Choroid plexus epithelial cell (primary cell): ENCODE results near the gene ZBTB21.
A peak's percentile ranks its signal among the peaks of the same experiment; 100 is the strongest.
"Not testable (repeated sequence)": the region's sequence is repeated elsewhere in the genome, so short reads cannot be mapped to it uniquely, and the experiment has no call there.

Experiments
- DNase-seq: peaks from one replicate; pipeline ENCODE4 v3.0.0-alpha.2; 2010; ENCODE audit warnings: low read depth
- H3K4me3 ChIP-seq: 2 replicates; pipeline ENCODE4 v1.5.1; 2011; ENCODE audit warnings: low read depth, mild to moderate bottlenecking, control low read depth, low read length, moderate library complexity
- CTCF ChIP-seq: conservative IDR thresholded peaks from 2 replicates; pipeline ENCODE4 v1.5.1; 2011; ENCODE audit warnings: low read depth, mild to moderate bottlenecking, control low read depth, inconsistent platforms, low read length, moderate library complexity

Gene ZBTB21

GRCh38 chr21:41953249-41953830 is 56.8 kb downstream of the ZBTB21 start:
- H3K4me3 ChIP-seq = peak overlapping the region; percentile 63
- DNase-seq = no peak
- TF ChIP-seq CTCF = no peak

GRCh38 chr21:41952568-41953248 is 57.5 kb downstream of the ZBTB21 start:
- peak overlapping the region; percentile 63 for H3K4me3 ChIP-seq
- no peak for TF ChIP-seq CTCF
- DNase-seq = no peak

GRCh38 chr21:41951876-41952567 is 58.1 kb downstream of the ZBTB21 start:
- H3K4me3 ChIP-seq = peak overlapping the region; percentile 63
- no peak for TF ChIP-seq CTCF

GRCh38 chr21:41950941-41951351 is 59.2 kb downstream of the ZBTB21 start:
- DNase-seq = no peak
- no peak overlapping the region for H3K4me3 ChIP-seq
- no peak for TF ChIP-seq CTCF

More at GRCh38 chr21:41951876-41952567, 58.1 kb downstream of the ZBTB21 start:
- no peak for DNase-seq

- not testable (repeated sequence) for DNase-seq, H3K4me3 ChIP-seq
These were observed 60.5 kb downstream of the ZBTB21 start for GRCh38 chr21:41949631-41950030.

- no peak for TF ChIP-seq CTCF
- H3K4me3 ChIP-seq = no peak overlapping the region
- DNase-seq = no peak
These were observed 61.3 kb downstream of the ZBTB21 start for GRCh38 chr21:41948901-41949300.

- no peak for DNase-seq
- TF ChIP-seq CTCF = no peak
- no peak overlapping the region for H3K4me3 ChIP-seq
These were observed 61.9 kb downstream of the ZBTB21 start for GRCh38 chr21:41948078-41948895.
